ENCODE data around the gene DGCR6L.

DNA sequence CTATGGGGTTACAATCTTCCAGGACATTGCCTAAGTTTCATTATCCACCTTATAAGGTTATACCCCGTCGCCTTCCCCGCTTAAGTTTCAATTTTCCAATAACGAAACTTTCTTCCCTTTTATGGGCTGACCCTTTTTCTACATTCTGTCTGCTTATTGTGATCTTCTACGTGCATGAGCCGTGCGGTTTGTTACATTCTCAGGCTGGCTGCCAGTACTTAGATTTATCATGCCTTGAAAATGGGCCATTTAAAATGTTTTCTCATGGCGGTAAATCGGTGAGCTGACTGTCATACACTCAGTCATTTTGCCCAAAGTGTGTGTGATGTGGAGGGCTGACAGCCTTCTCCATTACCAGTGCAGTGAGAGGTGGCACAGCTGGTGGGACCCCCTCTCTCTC lies 23.3 kb downstream of the DGCR6L start:
- TF ChIP-seq POLR2A (IDR thresholded peaks at IDR 0.05) = no peak
- TF ChIP-seq, protein P1, sequence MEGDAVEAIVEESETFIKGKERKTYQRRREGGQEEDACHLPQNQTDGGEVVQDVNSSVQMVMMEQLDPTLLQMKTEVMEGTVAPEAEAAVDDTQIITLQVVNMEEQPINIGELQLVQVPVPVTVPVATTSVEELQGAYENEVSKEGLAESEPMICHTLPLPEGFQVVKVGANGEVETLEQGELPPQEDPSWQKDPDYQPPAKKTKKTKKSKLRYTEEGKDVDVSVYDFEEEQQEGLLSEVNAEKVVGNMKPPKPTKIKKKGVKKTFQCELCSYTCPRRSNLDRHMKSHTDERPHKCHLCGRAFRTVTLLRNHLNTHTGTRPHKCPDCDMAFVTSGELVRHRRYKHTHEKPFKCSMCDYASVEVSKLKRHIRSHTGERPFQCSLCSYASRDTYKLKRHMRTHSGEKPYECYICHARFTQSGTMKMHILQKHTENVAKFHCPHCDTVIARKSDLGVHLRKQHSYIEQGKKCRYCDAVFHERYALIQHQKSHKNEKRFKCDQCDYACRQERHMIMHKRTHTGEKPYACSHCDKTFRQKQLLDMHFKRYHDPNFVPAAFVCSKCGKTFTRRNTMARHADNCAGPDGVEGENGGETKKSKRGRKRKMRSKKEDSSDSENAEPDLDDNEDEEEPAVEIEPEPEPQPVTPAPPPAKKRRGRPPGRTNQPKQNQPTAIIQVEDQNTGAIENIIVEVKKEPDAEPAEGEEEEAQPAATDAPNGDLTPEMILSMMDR (IDR thresholded peaks at IDR 0.05) = no peak
- TF ChIP-seq POLR2AphosphoS5 (IDR thresholded peaks at IDR 0.05) = no peak

All from upper lobe of left lung (tissue), 4 donors.